ENCODE results near the gene RNF213.

RNF213 gene

GRCh38 chr17:80372922-80373570, 112.4 kb downstream of the RNF213 start:
- DNase-seq (ENCODE audit: low spot score) = no peak

- DNase-seq (ENCODE audit: low spot score) = no peak
Observed at GRCh38 chr17:80374039-80374731, 113.5 kb downstream of the RNF213 start.

- DNase-seq (ENCODE audit: low spot score) = no peak
Observed at GRCh38 chr17:80374732-80375585, 114.3 kb downstream of the RNF213 start.

- no peak for DNase-seq (ENCODE audit: low spot score)
Observed at GRCh38 chr17:80376531-80376930, 115.9 kb downstream of the RNF213 start.

- no peak for DNase-seq (ENCODE audit: low spot score)
Observed at GRCh38 chr17:80377798-80378197, 117.1 kb downstream of the RNF213 start.

- no peak for DNase-seq (ENCODE audit: low spot score)
Observed at GRCh38 chr17:80379348-80379747, 118.7 kb downstream of the RNF213 start.

GRCh38 chr17:80380068-80380467, 119.4 kb downstream of the RNF213 start:
- DNase-seq (ENCODE audit: low spot score) = no peak

- DNase-seq (ENCODE audit: low spot score) = no peak
Observed at GRCh38 chr17:80380555-80381002, 119.9 kb downstream of the RNF213 start.

- no peak for DNase-seq (ENCODE audit: low spot score)
Observed at GRCh38 chr17:80381416-80381923, 120.8 kb downstream of the RNF213 start.

- DNase-seq (ENCODE audit: low spot score) = no peak
Observed at GRCh38 chr17:80382446-80382845, 121.8 kb downstream of the RNF213 start.

GRCh38 chr17:80382956-80383355, 122.3 kb downstream of the RNF213 start:
- DNase-seq (ENCODE audit: low spot score) = no peak

GRCh38 chr17:80384078-80384960, 123.7 kb downstream of the RNF213 start:
- DNase-seq (ENCODE audit: low spot score) = no peak

- DNase-seq (ENCODE audit: low spot score) = no peak
Observed at GRCh38 chr17:80385046-80385445, 124.4 kb downstream of the RNF213 start.

- no peak for DNase-seq (ENCODE audit: low spot score)
Observed at GRCh38 chr17:80386341-80386740, 125.7 kb downstream of the RNF213 start.

- DNase-seq (ENCODE audit: low spot score) = no peak
Observed at GRCh38 chr17:80387071-80387470, 126.4 kb downstream of the RNF213 start.

GRCh38 chr17:80388175-80388574, 127.5 kb downstream of the RNF213 start:
- no peak for DNase-seq (ENCODE audit: low spot score)

GRCh38 chr17:80388601-80389000, 127.9 kb downstream of the RNF213 start:
- DNase-seq (ENCODE audit: low spot score) = no peak

GRCh38 chr17:80389011-80389995, 128.7 kb downstream of the RNF213 start:
- DNase-seq (ENCODE audit: low spot score) = no peak

GRCh38 chr17:80393241-80393890, 132.7 kb downstream of the RNF213 start:
- no peak for DNase-seq (ENCODE audit: low spot score)

GRCh38 chr17:80393961-80394360, 133.3 kb downstream of the RNF213 start:
- DNase-seq (ENCODE audit: low spot score) = no peak

Measured in cerebellar cortex (tissue), 1 donor.